Measurements from ENCODE around the gene EXD3.
A peak's percentile ranks its signal among the peaks of the same experiment; 100 is the strongest.

The EXD3 gene

DNA sequence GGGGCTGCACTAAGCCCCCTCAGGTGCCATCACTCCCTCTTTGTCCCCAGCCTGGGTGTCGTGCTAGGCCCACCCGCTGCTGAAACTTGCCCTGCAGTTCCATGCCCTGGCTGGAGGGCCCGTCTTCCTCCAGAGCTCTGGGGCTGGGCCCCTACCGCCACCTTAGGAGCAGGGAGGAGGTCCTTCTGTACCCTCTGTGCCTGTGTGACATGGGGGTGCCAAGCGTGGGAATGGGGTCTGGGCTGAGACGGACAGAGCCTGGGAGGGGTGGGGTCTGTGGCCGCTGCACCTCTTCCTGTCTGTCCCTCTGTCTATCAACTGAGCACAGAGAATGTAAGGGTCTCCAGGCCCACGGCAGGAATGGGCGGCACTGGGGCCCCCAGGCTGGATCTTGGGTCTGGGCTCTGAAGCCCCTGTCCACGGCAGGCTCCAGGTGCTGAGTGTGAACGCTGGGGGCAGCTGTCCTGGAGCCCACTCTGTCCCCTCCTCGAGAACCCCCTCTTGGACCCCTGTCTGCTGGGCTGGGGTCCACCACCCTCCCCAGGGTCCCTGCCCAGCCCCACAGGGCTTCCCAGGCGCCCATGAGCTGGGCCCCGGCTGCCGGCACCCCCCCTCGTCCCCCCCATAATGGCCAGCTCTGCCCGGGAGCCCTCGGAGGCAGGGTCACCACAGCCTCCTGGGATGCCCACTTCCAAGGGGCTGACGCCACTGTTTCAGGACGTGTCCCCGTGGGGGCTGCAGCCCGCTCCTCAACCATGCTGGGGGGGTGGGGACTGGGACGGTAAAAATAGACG is 105.0 kb downstream of the EXD3 start:
- no peak for DNase-seq (ENCODE audit: low spot score)

DNA sequence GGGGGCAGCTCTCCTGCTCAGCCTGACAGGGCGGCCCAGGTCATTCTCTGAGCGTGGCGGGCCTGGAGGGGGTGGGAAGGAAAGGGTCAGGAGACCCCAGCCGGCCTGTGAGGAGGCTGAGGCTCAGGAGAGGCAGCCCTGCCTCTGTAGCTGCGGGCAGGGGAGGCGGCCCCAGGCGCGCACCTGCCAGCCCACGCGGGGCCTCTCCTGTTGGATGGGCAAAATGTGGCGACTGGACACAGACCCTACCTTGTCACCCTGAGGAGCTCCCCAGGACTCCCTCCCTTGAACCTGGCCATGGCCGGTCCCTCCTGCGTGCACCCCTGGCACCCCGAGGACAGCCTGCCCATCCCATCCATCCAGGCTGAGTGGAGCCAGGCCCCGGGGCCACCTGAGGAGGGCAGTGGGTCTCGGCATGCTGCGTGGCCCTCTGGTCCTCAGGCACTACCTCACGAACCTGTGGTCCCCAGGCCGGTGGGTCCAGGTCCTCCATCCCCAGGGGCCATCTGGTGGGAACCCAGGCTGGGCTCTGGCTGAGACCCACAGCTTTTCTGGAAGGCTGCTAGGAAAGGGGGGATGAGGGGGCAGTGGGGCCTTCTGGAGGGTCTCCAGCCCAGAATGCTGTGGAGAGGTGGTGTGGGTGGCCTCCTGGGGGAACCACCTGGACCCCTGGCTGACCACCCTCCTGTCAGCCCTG is 105.8 kb downstream of the EXD3 start:
- DNase-seq (ENCODE audit: low spot score): no peak

DNA sequence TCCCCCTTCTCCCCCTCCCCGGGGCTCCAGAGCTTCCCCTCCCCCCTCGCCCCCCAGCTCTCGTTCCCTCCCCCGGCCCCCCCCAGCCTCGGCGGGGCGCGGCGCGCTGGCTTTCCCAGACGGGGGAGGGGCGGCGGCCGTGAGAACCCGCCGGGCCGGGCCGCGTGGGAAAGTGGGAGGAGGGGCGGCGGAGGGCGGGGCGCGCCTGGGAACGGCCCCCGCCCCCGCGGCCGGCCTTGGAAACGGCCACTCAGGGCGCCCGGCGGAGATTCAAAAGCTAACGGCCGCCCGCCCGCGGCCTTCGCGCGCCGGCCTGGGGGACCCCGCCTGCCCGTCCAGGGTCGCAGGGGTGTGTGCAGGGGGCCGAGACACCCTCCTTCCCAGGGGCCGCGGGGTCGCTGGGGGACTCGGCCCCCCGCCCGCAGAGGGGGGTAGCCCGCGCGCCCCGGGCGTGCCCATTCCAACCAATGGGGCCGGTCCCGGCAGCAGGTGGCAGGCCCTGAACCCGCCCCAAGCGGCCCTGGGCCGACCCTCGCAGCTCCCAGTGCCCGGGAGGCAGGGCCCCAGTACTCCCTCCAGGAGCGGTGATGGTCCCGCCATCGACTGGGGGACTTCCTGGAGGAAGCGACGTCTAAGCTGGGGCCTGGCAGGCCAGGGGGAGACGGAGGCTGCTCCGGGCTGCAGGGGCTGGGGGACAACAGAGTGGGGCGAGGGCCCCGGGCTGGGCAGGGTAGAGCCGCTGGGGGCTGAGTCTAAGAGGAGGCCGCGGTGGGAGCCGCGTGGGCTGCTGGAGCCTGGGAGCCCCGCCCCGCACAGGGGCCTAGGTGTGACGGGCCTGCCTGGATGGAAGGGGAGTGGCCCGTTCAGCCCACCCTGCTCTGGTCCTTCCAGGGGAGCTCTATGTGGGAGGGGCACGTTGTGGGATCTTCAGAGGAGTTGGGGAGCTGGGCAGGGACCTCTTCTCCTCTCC is 106.7 kb downstream of the EXD3 start:
- DNase-seq (ENCODE audit: low spot score): peak; percentile 52

DNA sequence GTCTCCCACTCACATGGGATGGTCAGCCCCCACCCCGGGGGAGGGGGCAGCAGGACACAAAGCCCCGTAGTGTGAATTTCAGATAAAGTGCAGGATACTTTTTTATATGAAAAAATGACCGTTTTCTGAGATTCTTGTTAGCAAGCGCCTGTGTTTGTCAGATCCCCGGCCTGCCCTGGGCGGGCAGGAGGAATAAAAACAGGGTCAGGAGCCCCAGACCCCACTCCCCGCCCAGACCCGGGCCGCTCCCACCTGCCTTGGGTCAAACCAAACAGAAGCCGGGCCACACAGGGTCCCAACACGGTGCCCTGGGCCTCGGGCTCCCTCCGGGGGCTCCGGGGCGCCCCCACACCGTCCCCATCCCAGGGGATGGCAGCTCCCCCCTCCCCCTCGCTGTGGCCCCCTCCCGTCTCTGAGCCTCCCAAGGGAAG is 107.4 kb downstream of the EXD3 start:
- DNase-seq (ENCODE audit: low spot score): no peak

DNA sequence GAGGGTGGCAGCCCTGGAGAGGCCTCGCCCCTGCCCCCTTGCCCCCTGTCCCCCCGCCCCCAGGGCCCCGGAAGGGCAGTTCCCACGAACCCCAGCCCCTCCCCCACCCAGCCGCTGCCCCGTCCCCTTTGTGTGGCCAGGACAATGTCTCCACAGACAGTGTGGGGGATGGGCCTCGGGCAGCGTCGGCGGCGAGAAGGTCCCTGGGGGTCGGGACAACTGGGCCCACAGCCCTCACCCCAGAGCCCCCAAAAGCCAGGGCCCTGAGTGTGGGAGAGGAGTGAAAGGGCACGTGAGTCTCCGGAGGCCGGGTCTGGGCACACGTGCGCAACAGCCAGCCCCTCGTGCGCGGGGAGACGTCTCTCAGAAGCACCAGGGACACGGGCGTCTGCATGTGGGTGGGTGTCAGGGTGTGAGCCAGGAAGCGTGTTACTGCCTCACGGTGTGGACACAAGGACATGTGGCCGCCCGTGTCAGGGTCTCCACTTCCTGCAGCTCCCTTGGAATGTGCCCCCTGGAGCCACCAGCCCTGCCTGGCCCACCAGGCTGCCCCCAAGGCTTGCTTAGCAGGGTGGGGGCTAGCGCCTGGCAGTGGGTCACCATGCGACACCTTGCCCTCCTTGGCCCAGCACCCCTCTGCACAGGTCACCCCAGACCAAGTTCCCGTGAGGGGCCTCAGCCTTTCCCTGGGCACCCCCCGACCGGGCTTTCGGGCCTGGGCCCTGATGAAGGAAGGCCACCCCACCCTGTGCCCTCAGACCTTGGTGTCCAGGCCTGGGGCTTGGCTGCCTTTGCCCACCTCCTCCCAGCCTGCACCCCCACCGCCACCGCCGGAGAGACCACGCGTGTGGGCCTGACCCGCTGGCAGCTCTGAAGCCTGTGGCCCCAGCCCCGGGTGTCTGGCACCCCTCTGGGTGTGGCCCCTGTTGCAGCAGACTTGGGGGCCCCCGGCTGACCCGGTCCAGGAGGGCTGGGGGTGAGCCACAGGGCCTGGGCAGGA is 108.1 kb downstream of the EXD3 start:
- no peak for DNase-seq (ENCODE audit: low spot score)

DNA sequence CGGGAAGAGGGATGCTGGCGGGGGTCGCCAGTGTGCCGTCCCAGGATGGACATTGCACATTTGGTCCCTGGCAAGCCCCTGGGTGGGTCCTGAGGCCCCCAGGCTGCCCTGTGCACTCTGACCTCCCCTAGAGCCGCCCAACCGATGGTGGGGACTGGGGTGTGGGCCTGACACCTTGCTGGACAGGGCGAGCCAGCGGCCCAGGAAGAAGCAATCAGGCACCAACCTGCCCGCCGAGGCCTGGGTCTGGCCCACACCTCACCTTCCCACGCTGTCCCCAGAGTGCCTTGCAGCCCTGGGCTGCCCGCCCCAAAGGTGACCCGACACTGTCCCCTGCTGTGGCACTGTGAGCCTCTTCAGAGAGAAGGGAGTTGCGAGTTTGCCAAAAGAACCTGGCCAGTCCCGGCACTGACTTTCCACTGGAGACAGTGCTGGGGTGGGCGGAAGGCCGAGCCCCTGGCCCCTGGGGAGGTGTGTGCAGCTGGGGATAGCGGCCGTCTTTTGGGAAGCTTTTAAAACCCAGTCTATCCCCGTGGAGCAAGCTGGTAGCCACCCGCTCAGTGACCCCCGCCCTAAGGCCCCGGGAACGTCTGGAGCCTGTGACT is 108.9 kb downstream of the EXD3 start:
- DNase-seq (ENCODE audit: low spot score): no peak

DNA sequence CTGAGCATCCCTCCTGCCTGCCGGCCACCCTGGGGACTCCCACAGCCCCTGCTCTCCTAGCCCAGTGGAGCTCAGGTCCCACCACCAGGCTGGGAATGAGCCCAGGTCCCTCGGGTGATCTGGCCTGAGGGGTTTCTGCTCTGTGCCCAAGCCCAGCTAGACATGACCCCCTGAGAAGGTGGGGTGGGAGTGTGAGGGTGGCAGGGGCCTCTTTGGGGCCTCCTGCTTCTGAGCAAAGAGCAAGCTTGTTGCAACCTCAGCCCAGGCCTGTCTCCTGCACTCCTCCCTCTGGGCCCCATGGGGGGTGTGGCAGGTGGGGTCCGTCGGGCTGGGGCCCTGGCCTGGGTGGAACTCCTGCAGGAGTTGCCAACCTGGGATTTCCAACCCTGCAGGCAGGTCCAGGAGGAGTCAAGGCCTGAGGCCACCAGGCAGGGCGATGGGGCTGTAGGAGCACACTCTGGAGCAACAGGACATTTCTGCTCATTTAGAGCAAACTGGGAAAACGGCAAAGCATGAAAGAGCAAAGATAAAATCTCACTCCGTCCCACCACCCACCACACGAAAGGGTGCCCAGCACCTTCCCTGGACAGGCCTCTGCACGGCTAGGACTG is 109.5 kb downstream of the EXD3 start:
- no peak for DNase-seq (ENCODE audit: low spot score)

DNA sequence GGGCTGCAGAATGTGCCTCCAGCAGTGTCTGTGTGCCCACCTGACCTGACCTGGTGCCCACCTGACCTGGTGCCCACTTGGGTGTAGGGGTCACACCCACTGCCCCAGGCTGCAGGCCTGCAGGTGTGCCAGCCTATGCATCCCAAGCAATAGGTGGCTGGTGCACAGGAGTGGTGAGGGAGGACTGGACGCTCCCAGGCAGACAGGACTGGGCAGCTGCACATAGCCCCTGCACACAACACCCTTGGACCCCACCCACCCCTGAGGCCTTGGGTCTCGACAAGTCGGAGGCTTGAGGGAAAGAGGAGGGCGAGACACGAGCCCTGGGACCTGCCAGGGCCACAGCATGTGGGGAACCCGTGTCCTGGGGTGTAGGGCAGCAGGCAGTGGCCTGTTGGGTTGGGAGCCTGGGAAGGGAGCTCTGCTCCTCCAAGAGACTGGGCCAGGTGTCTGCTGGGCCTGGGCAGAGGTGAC is 110.1 kb downstream of the EXD3 start:
- DNase-seq (ENCODE audit: low spot score): no peak

DNA sequence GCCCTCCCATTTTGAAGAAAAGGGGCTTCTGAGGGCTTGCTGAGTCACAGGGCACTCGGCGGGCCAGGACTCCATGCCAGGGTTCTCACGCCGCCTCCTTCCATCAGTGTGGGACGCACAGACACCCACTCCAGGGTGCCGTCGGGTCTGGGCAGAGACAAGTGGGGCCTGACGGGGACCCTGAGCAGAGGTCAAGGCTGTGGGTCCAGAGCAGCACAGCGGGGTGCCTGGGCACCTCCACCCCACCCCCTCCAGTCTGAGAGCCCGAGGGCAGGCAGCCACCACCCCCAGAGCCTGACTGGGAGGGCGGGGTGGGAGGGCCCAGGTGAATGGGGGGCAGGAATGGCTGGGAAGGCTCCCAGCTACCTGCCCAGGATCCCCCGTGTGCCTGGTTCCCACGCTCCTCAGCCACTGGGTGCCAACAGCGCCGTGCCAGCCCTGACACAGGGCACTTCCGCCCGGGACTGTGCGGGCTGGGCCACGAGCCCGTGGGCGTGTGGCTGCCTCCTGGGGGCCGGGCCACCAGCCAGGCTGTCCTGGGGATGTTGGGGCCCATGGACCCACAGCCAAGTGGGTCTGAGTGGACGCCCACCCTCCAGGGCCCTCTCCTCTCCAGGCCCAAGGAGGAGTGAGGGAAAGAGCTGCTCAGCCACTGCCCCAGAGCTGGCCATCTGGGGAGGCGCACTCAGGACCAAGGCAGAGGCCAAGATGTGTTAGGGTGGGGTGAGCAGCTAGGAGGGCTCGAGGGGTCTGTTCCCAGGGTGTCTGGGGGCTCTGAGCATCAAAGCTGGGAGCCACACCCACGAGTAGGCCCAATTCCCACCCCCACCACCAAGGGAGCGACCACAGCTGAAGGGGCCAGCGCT is 110.7 kb downstream of the EXD3 start:
- no peak for DNase-seq (ENCODE audit: low spot score)

DNA sequence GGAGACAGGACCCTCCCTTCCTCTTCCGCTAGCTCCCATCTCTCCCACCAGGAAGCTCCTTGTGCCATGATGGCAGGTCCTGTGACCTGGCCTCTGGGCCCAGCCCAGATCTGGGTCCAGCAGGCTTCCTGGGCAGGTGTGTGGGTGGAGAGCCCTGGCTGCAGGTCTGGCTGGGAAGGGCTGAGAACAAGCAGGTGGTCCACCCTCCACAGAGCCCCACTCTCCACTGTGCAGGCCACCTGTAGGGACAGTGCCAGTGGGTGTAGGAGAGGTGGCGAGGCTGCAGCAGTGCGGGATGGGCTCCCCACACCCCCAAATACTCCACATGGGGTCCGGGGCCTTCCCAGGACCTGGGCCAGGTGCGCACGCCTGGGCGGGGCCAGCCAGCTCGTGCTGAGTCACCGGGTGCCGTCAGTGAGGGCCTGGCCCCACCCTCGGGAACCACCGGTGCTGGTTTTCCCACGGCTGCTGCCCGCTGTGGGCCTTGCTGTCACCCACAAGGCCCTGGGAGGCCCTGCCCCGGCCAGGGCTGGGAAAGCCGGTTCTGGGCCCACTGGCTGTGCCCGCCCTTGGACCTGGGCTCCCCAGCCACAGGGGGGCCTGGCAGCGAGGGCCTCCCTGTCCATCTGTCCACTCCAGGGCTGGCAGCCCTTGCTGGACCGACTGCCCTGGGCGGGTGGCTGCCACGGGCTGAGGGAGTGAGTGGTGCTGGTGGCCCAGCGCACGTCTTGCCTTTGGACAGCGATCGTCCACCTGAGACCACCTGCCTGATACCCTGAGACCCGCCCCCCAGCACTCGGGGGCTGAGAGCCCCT is 111.6 kb downstream of the EXD3 start:
- no peak for DNase-seq (ENCODE audit: low spot score)

DNA sequence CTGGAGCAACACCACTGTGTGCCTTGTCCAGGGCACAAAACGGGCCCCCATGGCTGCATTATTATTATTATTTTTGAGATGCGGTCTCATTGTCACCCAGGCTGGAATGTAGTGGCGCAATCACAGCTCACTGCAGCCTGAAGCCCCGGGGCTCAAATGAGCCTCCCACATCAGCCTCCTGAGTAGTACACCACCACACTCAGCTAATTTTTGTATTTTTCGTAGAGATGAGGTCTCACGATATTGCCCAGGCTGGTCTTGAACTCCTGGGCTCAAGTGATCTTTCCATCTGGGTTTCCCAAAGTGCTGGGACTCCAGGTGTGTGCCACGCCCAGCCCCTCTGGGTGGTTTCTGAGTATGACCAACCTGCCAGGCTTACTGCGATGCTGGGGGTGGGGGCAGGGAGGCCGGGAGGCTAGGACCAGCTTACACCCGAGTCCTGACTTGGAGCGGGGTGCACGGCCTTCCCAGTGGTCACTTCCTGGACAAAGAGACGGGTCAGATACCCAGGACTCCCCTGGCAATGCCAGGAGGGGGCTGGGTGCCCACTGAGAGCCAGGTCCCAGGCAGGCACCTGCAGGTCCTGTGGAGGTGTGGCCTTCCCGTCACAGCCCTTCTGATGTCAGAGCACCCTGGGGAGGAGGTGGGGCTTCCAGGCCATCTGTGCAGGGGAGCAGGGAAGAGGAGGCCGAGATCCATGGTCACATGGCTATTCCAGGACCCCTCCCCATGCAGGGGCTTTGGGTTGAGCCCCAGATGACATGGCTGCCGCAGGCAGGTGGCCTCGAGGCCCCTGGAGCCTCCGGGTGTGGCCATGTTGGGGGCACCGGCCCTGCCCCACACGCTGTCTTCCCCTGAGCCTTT is 112.5 kb downstream of the EXD3 start:
- peak; percentile 41 for DNase-seq (ENCODE audit: low spot score)

DNA sequence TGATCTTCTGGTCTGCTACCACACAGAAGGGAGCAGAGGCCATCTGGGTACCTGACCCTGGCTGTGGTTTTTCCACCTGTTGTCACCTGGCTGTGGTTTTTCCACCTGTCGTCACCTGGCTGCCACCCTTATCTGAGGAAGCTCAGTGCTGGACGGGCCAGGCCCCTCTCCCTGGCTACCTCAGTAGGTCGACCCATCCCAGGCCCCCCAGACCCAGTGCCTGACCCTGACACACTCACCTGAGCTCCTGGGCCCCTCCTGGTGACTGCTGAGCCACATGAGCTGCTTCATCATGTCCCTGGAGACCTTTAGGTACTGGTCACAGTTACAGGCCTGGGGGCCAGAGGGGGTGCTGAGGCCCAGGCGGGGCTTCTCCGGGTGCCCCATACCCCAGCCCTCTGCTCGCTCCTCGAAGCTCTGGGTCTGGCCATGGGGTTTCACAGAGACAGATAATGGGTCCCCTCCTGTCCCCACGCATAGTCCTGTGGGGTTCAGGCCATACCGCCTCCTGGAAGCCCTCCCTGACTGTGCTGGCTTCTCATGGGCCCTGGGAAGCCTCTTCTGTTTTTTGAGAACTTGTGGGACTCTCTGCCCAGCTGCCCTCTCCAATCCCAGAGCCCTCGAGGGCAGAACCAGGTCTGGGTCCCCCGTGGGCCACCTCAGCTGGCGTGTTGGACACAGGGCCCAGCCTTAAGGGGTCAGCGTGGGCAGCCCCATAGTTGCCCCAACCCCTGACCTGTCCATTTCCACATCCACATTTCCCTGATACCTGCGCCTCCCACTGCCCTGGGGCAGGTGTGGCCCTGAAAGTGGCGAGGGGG is 113.4 kb downstream of the EXD3 start:
- DNase-seq (ENCODE audit: low spot score): no peak

DNA sequence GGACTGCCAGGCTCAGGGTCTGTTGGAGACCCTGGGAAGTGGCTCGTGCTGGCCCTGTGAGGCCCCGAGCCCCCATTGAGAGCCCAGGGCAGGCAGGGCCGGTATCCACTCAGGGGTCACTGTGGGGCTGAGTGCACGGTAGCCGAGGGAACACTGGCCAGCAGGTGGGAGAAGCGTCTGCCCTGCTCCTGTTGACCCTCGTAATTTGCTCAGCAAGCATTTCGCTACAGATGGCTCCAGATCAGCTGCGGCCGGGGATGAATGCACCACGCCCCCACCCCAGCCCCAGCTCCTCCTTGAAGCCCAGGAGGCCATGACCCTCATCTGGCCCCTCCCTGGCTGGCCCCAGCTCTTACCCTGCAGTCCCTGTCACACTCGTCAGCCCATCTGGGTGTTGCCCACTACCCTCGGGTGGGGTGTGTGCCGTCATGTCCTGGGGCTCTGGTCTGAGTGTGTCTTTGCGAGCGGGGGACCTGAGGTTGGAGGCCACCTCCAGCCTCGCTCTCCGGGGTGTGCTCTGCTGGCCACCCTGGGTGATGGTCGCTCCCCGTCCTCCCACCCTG is 114.8 kb downstream of the EXD3 start:
- no peak for DNase-seq (ENCODE audit: low spot score)

DNA sequence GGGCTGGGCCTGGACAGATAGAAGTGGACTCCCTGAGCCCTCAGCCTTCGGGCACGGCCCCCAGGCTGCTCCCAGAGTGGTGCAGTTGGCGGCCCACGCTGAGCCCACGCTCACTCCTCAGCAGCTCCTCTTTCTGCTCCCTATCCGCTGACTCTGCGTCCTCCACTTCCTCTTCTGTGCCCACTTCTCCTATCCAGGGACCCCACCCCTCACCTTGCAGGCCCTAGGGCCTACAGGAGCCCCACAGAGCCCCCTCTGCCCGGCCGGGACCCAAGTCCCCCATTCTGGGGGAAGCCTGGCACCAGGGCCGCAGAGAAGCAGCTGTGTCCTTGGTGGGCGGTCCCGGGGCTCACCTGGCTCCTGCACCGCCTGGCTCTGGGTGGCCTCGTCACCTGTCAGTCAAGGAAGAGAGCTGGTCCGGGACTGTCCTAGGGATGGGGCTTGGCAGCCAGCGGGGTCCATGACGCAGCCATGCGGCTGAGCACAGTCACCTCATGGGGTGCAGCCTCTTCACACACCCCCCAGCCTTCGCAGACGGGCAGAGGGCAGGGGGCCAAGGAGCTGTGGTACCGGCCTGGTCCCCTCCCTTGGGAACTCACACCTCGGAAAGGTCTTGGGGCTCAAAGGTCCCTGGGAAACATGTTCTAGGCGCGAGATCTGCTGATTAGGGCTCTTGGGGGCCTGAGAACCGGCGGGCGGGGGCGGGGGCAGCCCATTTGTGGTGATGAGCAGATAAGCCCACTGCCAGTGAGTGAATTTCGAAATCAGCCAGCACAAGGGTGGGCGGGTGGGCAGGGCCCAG is 115.5 kb downstream of the EXD3 start:
- no peak for DNase-seq (ENCODE audit: low spot score)

DNA sequence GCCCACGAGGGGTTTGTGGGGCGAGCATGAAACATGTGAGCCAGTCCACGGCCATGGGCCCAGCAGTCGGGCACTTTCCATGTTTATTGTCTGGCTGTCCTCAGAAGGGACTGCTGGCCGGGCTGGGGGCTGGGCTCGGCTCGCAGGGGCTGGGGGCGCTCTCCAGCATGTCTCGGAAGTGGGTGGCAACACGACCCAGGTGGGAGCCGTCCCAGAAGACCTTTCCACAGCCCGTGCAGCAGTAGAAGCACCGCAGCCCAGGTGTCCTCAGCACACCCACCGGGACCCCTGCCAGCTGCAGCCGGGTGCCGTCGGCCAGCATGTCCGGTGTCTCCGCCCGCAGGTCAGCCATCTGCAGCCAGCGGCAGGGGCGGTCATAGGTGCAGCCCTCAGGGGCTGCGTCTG is 116.1 kb downstream of the EXD3 start:
- no peak for DNase-seq (ENCODE audit: low spot score)
